Caco-2 (cell line): ENCODE measurements around the gene GALNT12. TPM values are rescaled to one million over a fixed set of nuclear protein-coding genes. Genes with fewer than 3 reads are reported as not detected.

Experiments used
- BruUV-seq: library from RNA; stranded (reverse); fragments of 400-500 nt; replicated peaks from 2 replicates; lab custom pipeline; 2021; lab: Mats Ljungman, UMichigan
- CTCF ChIA-PET: fragments of 300-600 bp; sonication (Branson Sonifier 250); formaldehyde crosslinking; loops from one replicate; lab custom pipeline; 2022; ENCODE audit warnings: antibody characterized with exemption; lab: Charles Lee
- POLR2A ChIA-PET: fragments of 300-600 bp; sonication (Branson Sonifier 250); formaldehyde crosslinking; loops from one replicate; lab custom pipeline; 2022; ENCODE audit warnings: antibody characterized with exemption; lab: Charles Lee
- DNase-seq, 2 experiments: peaks; one replicate each; pipeline versions ENCODE4 v3.0.0 to v3.0.0-alpha.2; 2020 to 2022
- H3K27me3 ChIP-seq: replicated peaks from 2 replicates; pipeline ENCODE4 v1.6.0; 2011; ENCODE audit warnings: low read length; ENCODE audit not compliant: control insufficient read depth, insufficient read depth
- H3K36me3 ChIP-seq: 2 replicates; pipeline ENCODE4 v1.5.1; 2011; ENCODE audit warnings: low read length; ENCODE audit not compliant: control insufficient read depth, insufficient read depth
- H3K4me1 ChIP-seq: fragments of 250-450 bp; sonication (Bioruptor Pico); 2 replicates; pipeline ENCODE4 v1.5.1; 2020; ENCODE audit warnings: mild to moderate bottlenecking
- H3K4me3 ChIP-seq: 2 replicates; pipeline ENCODE4 v1.5.1; 2011; ENCODE audit warnings: low read depth, mild to moderate bottlenecking, control low read depth, low read length
- H3K9me3 ChIP-seq: fragments of 250-450 bp; sonication (Bioruptor Pico); 2 replicates; pipeline ENCODE4 v1.5.1; 2020; ENCODE audit warnings: mild to moderate bottlenecking, moderate library complexity
- H3K27ac Mint-ChIP-seq: one replicate; pipeline ENCODE4 v1.8.0; 2022; ENCODE audit warnings: mixed read lengths; ENCODE audit not compliant: unreplicated experiment
- H3K27me3 Mint-ChIP-seq: one replicate; pipeline ENCODE4 v1.8.0; 2022; ENCODE audit warnings: mixed read lengths; ENCODE audit not compliant: insufficient read depth, unreplicated experiment
- H3K36me3 Mint-ChIP-seq: one replicate; pipeline ENCODE4 v1.8.0; 2022; ENCODE audit warnings: mild to moderate bottlenecking, mixed read lengths; ENCODE audit not compliant: insufficient read depth, unreplicated experiment
- H3K4me1 Mint-ChIP-seq: one replicate; pipeline ENCODE4 v1.8.0; 2022; ENCODE audit warnings: low read depth, mixed read lengths; ENCODE audit not compliant: unreplicated experiment
- H3K4me3 Mint-ChIP-seq: one replicate; pipeline ENCODE4 v1.8.0; 2022; ENCODE audit warnings: mild to moderate bottlenecking, moderate library complexity, mixed read lengths; ENCODE audit not compliant: unreplicated experiment
- H3K9me3 Mint-ChIP-seq: one replicate; pipeline ENCODE4 v1.8.0; 2022; ENCODE audit warnings: mixed read lengths; ENCODE audit not compliant: unreplicated experiment
- CTCF ChIP-seq, 2 experiments: fragments of 200-600 bp in 1 of 2; IDR thresholded peaks; 1 replicate in 1 of 2; 2 replicates in 1 of 2; pipeline versions ENCODE4 v1.5.1 to v1.8.0; 2011 to 2022; ENCODE audit warnings: antibody characterized with exemption in 1 of 2, control low read depth in 1 of 2, inconsistent platforms in 1 of 2, low read depth in 1 of 2, low read length in 1 of 2, mild to moderate bottlenecking in 1 of 2, moderate library complexity in 1 of 2; ENCODE audit not compliant: insufficient read depth in 1 of 2, severe bottlenecking in 1 of 2, unreplicated experiment in 1 of 2
- intact Hi-C: fragments of 100-400 bp; cut with micrococcal nuclease; formaldehyde crosslinking; loops from one replicate; pipeline ENCODE4 v1.10.0; 2022; ENCODE audit not compliant: unreplicated experiment
- total RNA-seq: library from RNA; stranded (reverse); gene quantifications from 2 replicates; pipeline ENCODE4 v1.2.3, GENCODE V29; 2022

Gene GALNT12
- total RNA-seq, 1 experiment from 2014 or later: 3.6 TPM

GRCh38 chr9:98890256-98890655 lies 82.8 kb downstream of the GALNT12 start:
- Histone ChIP-seq H3K36me3 (no peaks in the 10 kb centered on the region), H3K4me3 (no peak overlapping the region), H3K9me3 (no peaks in the 10 kb centered on the region), H3K4me1 (no peaks in the 10 kb centered on the region), H3K27me3 (no peaks in the 10 kb centered on the region; the same call in 1 of the 2 replicates)
- TF ChIP-seq CTCF (IDR thresholded peaks at IDR 0.05; ENCODE audit: insufficient read depth in 1 of 2, low read depth in 1 of 2, low read length in 1 of 2, severe bottlenecking in 1 of 2, unreplicated experiment in 1 of 2): no peak
- Mint-ChIP-seq H3K36me3 (no peaks in the 10 kb centered on the region), H3K27me3 (peaks cover 7% of the 10 kb centered on the region), H3K9me3 (no peaks in the 10 kb centered on the region), H3K4me3 (no peak overlapping the region), H3K27ac (no peak overlapping the region), H3K4me1 (no peaks in the 10 kb centered on the region)
- ChIA-PET POLR2A (no interaction called here), CTCF (no interaction called here)
- DNase-seq: no peak
- intact Hi-C loops: no loop called here
- no TSS peak for BruUV-seq

- Mint-ChIP-seq H3K4me3 (no peak overlapping the region), H3K27ac (no peak overlapping the region)
These were observed 84.8 kb downstream of the GALNT12 start for GRCh38 chr9:98892288-98892687.

GRCh38 chr9:98892690-98893089 lies 85.2 kb downstream of the GALNT12 start:
- POLR2A ChIA-PET: interaction anchor here (0.5 kb wide), 1 partner anchor 212 kb away, joined by 5 read pairs; the partner anchor contains the start of gene TGFBR1
- H3K9me3 ChIP-seq: peaks cover 7% of the 10 kb centered on the region; the same call in 1 of the 2 replicates
- no peak for TF ChIP-seq CTCF (IDR thresholded peaks at IDR 0.05; ENCODE audit: insufficient read depth in 1 of 2, low read depth in 1 of 2, low read length in 1 of 2, severe bottlenecking in 1 of 2, unreplicated experiment in 1 of 2)
- Mint-ChIP-seq H3K4me3 (no peak overlapping the region), H3K27me3 (peaks cover 7% of the 10 kb centered on the region), H3K9me3 (no peaks in the 10 kb centered on the region), H3K4me1 (no peaks in the 10 kb centered on the region), H3K36me3 (no peaks in the 10 kb centered on the region), H3K27ac (no peak overlapping the region)
- DNase-seq: no peak
- intact Hi-C loops: no loop called here
- no peaks in the 10 kb centered on the region; the same call in 1 of the 2 replicates for H3K27me3 ChIP-seq
- BruUV-seq: no TSS peak
- no peaks in the 10 kb centered on the region for H3K4me1 ChIP-seq
- no peaks in the 10 kb centered on the region for H3K36me3 ChIP-seq
- CTCF ChIA-PET: no interaction called here
- H3K4me3 ChIP-seq: no peak overlapping the region

More at GRCh38 chr9:98892288-98892687, 84.8 kb downstream of the GALNT12 start:
- H3K9me3 ChIP-seq: peaks cover 3% of the 10 kb centered on the region; the same call in 1 of the 2 replicates
- POLR2A ChIA-PET: interaction anchor here (0.5 kb wide), 1 partner anchor 212 kb away, joined by 5 read pairs; the partner anchor contains the start of gene TGFBR1
- intact Hi-C loops: no loop called here
- Mint-ChIP-seq H3K4me1 (no peaks in the 10 kb centered on the region), H3K9me3 (no peaks in the 10 kb centered on the region), H3K27me3 (peaks cover 7% of the 10 kb centered on the region), H3K36me3 (no peaks in the 10 kb centered on the region)
- H3K36me3 ChIP-seq: no peaks in the 10 kb centered on the region
- H3K27me3 ChIP-seq: no peaks in the 10 kb centered on the region; the same call in 1 of the 2 replicates
- no TSS peak for BruUV-seq
- CTCF ChIA-PET: no interaction called here
- no peak for TF ChIP-seq CTCF (IDR thresholded peaks at IDR 0.05; ENCODE audit: insufficient read depth in 1 of 2, low read depth in 1 of 2, low read length in 1 of 2, severe bottlenecking in 1 of 2, unreplicated experiment in 1 of 2)
- DNase-seq: no peak
- H3K4me1 ChIP-seq: no peaks in the 10 kb centered on the region
- H3K4me3 ChIP-seq: no peak overlapping the region
